ENCODE results near the gene WWTR1. TPM values are rescaled to one million over a fixed set of nuclear protein-coding genes. Genes with fewer than 3 reads are reported as not detected.

Gene WWTR1
- total RNA-seq, 1 experiment from 2014 or later, result 49.1 TPM

GRCh38 chr3:149621218-149622005 is 36.4 kb downstream of the WWTR1 start:
- H3K4me1 ChIP-seq, result peaks cover 21% of the 10 kb centered on the region
- no peak overlapping the region for H3K4me3 ChIP-seq
- peak; percentile 17 to 53 for DNase-seq
- no peaks in the 10 kb centered on the region for H3K36me3 ChIP-seq
- no peaks in the 10 kb centered on the region for H3K9me3 ChIP-seq (replicated peaks)
- no peaks in the 10 kb centered on the region for H3K27me3 ChIP-seq
- peak overlapping the region; percentile 34 for H3K27ac ChIP-seq

DNA sequence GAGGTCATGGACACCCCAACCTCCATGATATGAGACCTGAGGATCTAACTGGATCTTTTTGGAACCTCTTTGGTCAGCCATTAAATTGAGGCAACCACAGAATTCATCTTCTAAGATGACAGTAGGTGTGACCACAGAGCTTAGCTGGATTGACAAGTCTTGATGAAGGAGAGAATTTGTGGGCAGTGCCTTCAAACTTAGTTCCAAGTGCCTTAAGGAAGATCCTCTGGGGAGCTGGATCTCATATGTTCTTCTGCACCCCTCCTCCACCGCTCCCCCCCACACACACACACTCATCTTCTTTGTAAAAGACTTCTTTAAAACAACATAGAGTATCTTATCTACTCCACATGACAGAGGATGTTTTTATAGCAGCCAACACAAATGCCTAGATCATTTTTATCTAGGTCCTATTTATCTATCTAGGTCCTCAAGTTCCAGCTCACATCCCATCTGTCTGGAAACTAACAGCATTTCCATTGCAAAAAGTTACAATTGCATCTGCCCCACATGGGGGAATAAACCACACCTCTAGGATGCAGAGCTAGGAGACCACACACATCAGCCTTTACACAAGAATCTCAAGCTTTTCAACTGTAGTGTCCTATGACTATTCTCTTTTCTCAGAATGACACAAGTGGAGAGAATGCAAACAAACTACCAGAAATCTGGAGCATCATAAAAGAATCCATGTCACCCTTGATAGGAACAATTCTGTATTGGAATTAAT is 37.4 kb downstream of the WWTR1 start:
- Histone ChIP-seq H3K27me3 (no peaks in the 10 kb centered on the region), H3K36me3 (no peaks in the 10 kb centered on the region), H3K27ac (peak overlapping the region; percentile 34), H3K9me3 (replicated peaks) (no peaks in the 10 kb centered on the region), H3K4me3 (no peak overlapping the region), H3K4me1 (peaks cover 21% of the 10 kb centered on the region)
- DNase-seq, result peak in 1 of 2 experiments; percentile 28

DNA sequence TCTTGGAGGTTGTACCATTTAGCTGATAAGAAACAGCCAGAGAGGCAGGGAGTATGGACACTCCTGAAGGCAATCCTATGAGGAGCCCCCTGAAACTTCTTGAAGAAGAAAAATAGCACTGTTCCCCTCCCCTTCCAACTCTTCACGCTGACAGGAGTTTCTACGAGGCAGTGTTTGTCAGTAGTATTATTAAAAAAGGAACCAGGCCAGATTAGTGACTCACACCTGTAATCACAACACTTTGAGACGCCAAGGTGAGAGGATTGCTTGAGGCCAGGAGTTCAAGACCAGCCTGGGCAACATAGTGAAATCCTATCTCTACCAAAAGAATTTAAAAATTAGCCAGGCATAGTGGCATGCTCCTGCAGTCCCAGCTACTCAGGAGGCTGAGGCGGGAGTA is 38.7 kb downstream of the WWTR1 start:
- no peak for DNase-seq
- Histone ChIP-seq H3K4me3 (no peak overlapping the region), H3K4me1 (peaks cover 21% of the 10 kb centered on the region), H3K27me3 (no peaks in the 10 kb centered on the region), H3K36me3 (0 out of 2 replicates have a peak, but pooled peaks cover 3% of the 10 kb centered on the region), H3K9me3 (replicated peaks) (no peaks in the 10 kb centered on the region), H3K27ac (no peak overlapping the region)

- no peak overlapping the region for H3K4me3 ChIP-seq
- DNase-seq, result no peak
- no peaks in the 10 kb centered on the region for H3K27me3 ChIP-seq
- peaks cover 21% of the 10 kb centered on the region for H3K4me1 ChIP-seq
- no peak overlapping the region for H3K27ac ChIP-seq
- H3K9me3 ChIP-seq (replicated peaks), result no peaks in the 10 kb centered on the region
- H3K36me3 ChIP-seq, result 0 out of 2 replicates have a peak, but pooled peaks cover 3% of the 10 kb centered on the region
These were observed 39.4 kb downstream of the WWTR1 start for GRCh38 chr3:149618151-149619123.

DNA sequence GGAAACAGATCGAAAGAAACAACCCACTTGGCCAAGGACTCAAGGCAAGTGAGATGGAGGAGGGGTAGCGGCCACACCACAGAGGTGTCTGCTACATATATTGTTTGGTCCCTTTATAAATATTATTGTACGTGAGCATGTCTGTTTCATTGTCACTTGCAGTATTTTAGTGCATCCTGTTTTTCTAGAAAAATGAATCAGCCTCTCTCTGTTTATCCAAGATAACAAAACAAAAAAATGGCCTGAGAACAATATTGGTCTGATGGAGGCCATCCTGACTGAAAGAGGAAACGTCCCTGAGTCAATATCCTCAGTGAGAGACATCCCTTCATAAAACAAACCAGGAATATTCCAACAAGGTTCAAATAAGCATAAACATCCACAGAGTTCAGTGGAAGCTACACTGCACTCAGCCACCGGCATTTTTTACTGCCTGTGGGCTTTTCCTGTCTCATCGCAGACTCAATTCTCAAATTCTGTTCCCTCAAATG is 42.0 kb downstream of the WWTR1 start:
- no peak overlapping the region for H3K27ac ChIP-seq
- 0 out of 2 replicates have a peak, but pooled peaks cover 3% of the 10 kb centered on the region for H3K36me3 ChIP-seq
- no peaks in the 10 kb centered on the region for H3K27me3 ChIP-seq
- H3K4me1 ChIP-seq, result peaks cover 8% of the 10 kb centered on the region
- no peak for DNase-seq
- H3K4me3 ChIP-seq, result no peak overlapping the region
- no peaks in the 10 kb centered on the region for H3K9me3 ChIP-seq (replicated peaks)

GRCh38 chr3:149613988-149614387 is 43.8 kb downstream of the WWTR1 start:
- Histone ChIP-seq H3K9me3 (replicated peaks) (no peaks in the 10 kb centered on the region), H3K4me1 (no peaks in the 10 kb centered on the region), H3K27ac (no peak overlapping the region), H3K36me3 (0 out of 2 replicates have a peak, but pooled peaks cover 3% of the 10 kb centered on the region), H3K27me3 (no peaks in the 10 kb centered on the region), H3K4me3 (no peak overlapping the region)
- DNase-seq, result no peak

DNA sequence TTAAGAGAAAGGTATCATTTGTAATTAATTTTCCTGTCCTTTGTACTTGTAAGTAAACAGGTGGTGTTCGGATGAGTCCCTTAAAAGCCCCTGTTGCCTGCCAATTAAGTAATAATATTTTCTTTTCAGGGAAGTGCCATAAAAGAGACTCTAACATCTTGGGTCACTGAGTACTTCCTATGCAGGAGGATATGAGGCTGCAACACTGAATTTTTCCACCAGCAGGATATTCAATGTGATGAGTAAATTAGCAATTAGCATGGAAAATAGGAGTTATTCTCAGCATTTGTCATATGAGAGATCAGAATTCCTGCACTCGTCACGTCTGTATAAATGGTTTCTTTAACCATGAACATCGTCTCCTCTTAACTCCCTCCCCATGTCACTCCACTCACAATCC is 45.4 kb downstream of the WWTR1 start:
- no peak for DNase-seq
- 0 out of 2 replicates have a peak, but pooled peaks cover 3% of the 10 kb centered on the region for H3K36me3 ChIP-seq
- no peak overlapping the region for H3K4me3 ChIP-seq
- H3K9me3 ChIP-seq (replicated peaks), result no peaks in the 10 kb centered on the region
- no peak overlapping the region for H3K27ac ChIP-seq
- no peaks in the 10 kb centered on the region for H3K4me1 ChIP-seq
- no peaks in the 10 kb centered on the region for H3K27me3 ChIP-seq

DNA sequence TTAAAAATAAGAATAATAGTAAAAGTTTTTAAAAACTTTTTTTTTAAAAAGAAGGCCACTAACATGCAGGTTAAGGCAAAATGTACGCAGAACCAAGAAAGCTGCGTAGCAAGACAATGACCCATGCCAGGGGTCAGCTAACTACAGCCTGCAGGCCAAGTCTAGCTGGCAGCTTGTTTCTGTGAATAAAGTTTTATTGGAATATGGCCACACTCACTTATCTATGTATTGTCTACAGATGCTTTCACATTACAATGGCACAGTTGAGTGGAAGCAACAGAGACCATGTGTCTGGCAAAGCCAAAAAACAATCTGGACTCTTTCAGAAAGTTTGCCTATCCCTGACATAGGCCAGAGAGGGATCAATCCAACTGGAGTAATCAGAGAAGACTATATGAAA is 46.7 kb downstream of the WWTR1 start:
- Histone ChIP-seq H3K27me3 (no peaks in the 10 kb centered on the region), H3K4me3 (no peak overlapping the region), H3K36me3 (0 out of 2 replicates have a peak, but pooled peaks cover 3% of the 10 kb centered on the region), H3K27ac (no peak overlapping the region), H3K4me1 (peaks cover 2% of the 10 kb centered on the region; the same call in 1 of the 2 replicates), H3K9me3 (replicated peaks) (no peaks in the 10 kb centered on the region)
- no peak for DNase-seq

DNA sequence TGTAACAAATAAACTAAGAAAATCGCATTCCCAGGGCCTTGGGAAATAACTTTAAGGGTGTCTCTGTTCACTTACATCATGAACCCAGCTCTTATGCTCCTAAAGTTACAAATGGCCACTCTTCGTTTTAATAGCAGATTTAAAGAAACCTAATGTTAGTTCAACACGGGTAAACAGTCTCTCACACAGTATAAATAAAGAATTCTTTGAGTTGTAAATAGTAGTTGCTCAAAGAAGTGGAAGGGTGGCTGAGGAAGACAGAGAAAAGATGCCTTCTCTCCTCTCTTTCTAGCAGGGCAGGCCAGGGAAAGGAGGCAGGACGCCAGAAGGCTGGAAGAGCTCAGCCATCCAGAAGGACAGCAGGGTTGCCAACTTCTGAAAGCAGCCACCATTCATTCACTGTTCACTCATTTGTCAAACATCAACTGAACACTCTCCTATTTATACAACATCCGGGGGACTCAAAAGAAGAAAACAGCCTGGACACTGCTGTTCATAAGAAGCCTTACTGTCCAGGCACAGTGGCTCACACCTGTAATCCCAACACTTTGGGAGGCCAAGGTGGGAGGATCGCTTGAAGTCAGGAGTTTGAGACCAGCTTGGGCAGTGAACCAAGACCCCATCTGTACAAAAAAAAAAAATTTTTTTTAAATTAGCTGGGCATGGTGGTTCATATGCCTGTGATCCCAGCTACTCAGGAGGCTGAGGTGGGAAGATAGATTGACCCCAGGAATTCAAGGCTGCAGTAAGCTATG is 47.3 kb downstream of the WWTR1 start:
- no peak for DNase-seq
- Histone ChIP-seq H3K27ac (no peak overlapping the region), H3K27me3 (no peaks in the 10 kb centered on the region)

GRCh38 chr3:149609595-149609994 is 48.2 kb downstream of the WWTR1 start:
- no peaks in the 10 kb centered on the region for H3K9me3 ChIP-seq (replicated peaks)
- H3K27ac ChIP-seq, result no peak overlapping the region
- H3K27me3 ChIP-seq, result no peaks in the 10 kb centered on the region
- no peak for DNase-seq
- H3K36me3 ChIP-seq, result no peaks in the 10 kb centered on the region
- no peak overlapping the region for H3K4me3 ChIP-seq
- H3K4me1 ChIP-seq, result peaks cover 17% of the 10 kb centered on the region

More for the DNA sequence above, 47.3 kb downstream of the WWTR1 start:
- no peaks in the 10 kb centered on the region for H3K9me3 ChIP-seq (replicated peaks)
- H3K36me3 ChIP-seq, result 0 out of 2 replicates have a peak, but pooled peaks cover 3% of the 10 kb centered on the region
- peaks cover 8% of the 10 kb centered on the region for H3K4me1 ChIP-seq
- H3K4me3 ChIP-seq, result no peak overlapping the region

- Histone ChIP-seq H3K4me3 (no peak overlapping the region), H3K36me3 (no peaks in the 10 kb centered on the region), H3K27me3 (no peaks in the 10 kb centered on the region), H3K27ac (no peak overlapping the region), H3K9me3 (replicated peaks) (no peaks in the 10 kb centered on the region), H3K4me1 (peaks cover 23% of the 10 kb centered on the region)
- no peak for DNase-seq
These were observed 48.8 kb downstream of the WWTR1 start for GRCh38 chr3:149608987-149609386.

GRCh38 chr3:149605902-149606301 is 51.9 kb downstream of the WWTR1 start:
- H3K9me3 ChIP-seq (replicated peaks), result no peaks in the 10 kb centered on the region
- H3K27me3 ChIP-seq, result no peaks in the 10 kb centered on the region
- H3K27ac ChIP-seq, result no peak overlapping the region
- no peaks in the 10 kb centered on the region for H3K36me3 ChIP-seq
- peaks cover 35% of the 10 kb centered on the region for H3K4me1 ChIP-seq
- no peak overlapping the region for H3K4me3 ChIP-seq
- no peak for DNase-seq

DNA sequence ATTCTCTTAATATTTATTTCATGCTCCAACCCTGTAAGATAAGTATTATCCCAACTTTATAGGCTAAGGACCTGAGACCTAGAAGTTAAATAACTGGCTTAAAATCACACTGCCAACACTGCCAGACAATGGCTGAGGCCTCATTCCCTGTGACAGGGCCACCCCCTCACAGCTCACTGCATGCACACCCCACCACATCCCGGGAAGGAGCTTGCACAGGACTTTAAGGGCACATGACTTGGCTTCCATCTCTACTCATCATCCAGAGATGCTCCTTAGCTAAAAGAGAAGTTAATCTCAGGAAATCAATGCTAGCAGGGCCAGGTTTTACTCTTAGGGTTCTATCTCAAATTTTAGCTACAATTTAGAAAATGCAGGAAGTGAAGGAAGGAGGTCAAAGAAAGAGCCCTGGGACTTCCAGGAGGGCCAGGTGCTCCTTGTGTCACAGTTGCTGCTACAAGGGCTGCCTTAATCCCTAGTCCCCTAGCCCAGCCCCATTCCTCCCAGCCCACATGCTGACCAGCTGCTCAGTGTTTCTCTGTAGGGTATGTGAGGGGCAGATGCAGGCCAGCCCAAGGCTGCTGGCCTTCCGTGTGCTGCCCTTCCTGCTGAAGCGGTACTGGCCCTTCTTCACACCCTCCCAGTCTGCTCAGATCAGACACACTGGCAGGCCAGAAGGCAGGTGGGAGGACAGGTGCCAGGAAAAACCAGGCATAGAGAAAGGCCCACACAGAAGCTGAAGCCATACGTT is 53.5 kb downstream of the WWTR1 start:
- Histone ChIP-seq H3K4me3 (no peak overlapping the region), H3K27ac (peak overlapping the region; percentile 75), H3K36me3 (no peaks in the 10 kb centered on the region), H3K9me3 (replicated peaks) (no peaks in the 10 kb centered on the region), H3K4me1 (peaks cover 35% of the 10 kb centered on the region), H3K27me3 (no peaks in the 10 kb centered on the region)
- DNase-seq, result peak; percentile 79 to 83
